B cell (primary cell): ENCODE measurements around the gene EIF3D. TPM values are rescaled to one million over a fixed set of nuclear protein-coding genes. Genes with fewer than 3 reads are reported as not detected.

Experiments used
- ATAC-seq: fragments of 200-7000 bp; cut with Tn5 transposase; one replicate; pipeline ENCODE4 v1.10.0; 2021; ENCODE audit warnings: low read depth, mild to moderate bottlenecking, moderate number of reproducible peaks, moderate library complexity
- CTCF ChIA-PET: fragments of 350-600 bp; sonication (Branson Sonifier 250); formaldehyde crosslinking; loops from one replicate; lab custom pipeline; 2021; ENCODE audit warnings: antibody characterized with exemption, inconsistent platforms; lab: Charles Lee
- POLR2A ChIA-PET: fragments of 350-600 bp; sonication (Branson Sonifier 250); formaldehyde crosslinking; loops from one replicate; lab custom pipeline; 2021; ENCODE audit warnings: antibody characterized with exemption; lab: Charles Lee
- DNase-seq: peaks from one replicate; pipeline ENCODE4 v3.0.0; 2013
- H2AFZ ChIP-seq: 2 replicates; pipeline ENCODE4 v1.6.1; 2012; ENCODE audit warnings: mild to moderate bottlenecking, low read depth, low read length; ENCODE audit not compliant: insufficient read depth, poor library complexity, severe bottlenecking
- H3K27ac ChIP-seq, 2 donors: 1 replicate in 1 of 2; 2 replicates in 1 of 2; pipeline ENCODE4 v1.5.1; 2012 to 2013; ENCODE audit warnings: low read length in 2 of 2, mild to moderate bottlenecking in 2 of 2, moderate library complexity in 1 of 2
- H3K27me3 ChIP-seq, 4 experiments: fragments of 200-600 bp in 1 of 4; sonication (generic) in 1 of 4; replicated peaks in 1 of 4; 1 replicate in 2 of 4; 2 replicates in 2 of 4; pipeline versions ENCODE4 v1.6.1 to v1.7.0; 2013 to 2016; ENCODE audit warnings: low read length in 3 of 4, mild to moderate bottlenecking in 2 of 4, mixed read lengths in 1 of 4, moderate library complexity in 1 of 4; ENCODE audit not compliant: insufficient read depth in 4 of 4, control insufficient read depth in 3 of 4; ENCODE audit errors: control extremely low read depth in 1 of 4
- H3K36me3 ChIP-seq, 2 experiments: replicated peaks in 1 of 2; 1 replicate in 1 of 2; 2 replicates in 1 of 2; pipeline versions ENCODE4 v1.6.1 to v1.7.1; 2013; ENCODE audit warnings: low read length in 1 of 2; ENCODE audit not compliant: insufficient read depth in 2 of 2, control insufficient read depth in 1 of 2; ENCODE audit errors: control extremely low read depth in 1 of 2, extremely low read depth in 1 of 2
- H3K4me1 ChIP-seq, 2 donors: fragments of 200-600 bp in 1 of 2; sonication (generic) in 1 of 2; 1 replicate in 1 of 2; 2 replicates in 1 of 2; pipeline versions ENCODE4 v1.5.1 to v1.6.1; 2013 to 2017; ENCODE audit warnings: low read length in 2 of 2; ENCODE audit not compliant: control insufficient read depth in 2 of 2, insufficient read depth in 2 of 2
- H3K4me2 ChIP-seq: replicated peaks from 2 replicates; pipeline ENCODE3; 2012; ENCODE audit warnings: mild to moderate bottlenecking, low read depth, low read length; ENCODE audit not compliant: poor library complexity, severe bottlenecking
- H3K4me3 ChIP-seq, 5 experiments: fragments of 200-600 bp in 1 of 5; sonication (generic) in 1 of 5; 1 replicate in 3 of 5; 2 replicates in 2 of 5; pipeline versions ENCODE4 v1.5.1 to v1.7.0; 2011 to 2016; ENCODE audit warnings: low read length in 4 of 5, mild to moderate bottlenecking in 4 of 5, low read depth in 2 of 5, control low read depth in 1 of 5, moderate library complexity in 1 of 5; ENCODE audit not compliant: insufficient read depth in 1 of 5; ENCODE audit errors: control extremely low read depth in 1 of 5, extremely low read depth in 1 of 5
- H3K79me2 ChIP-seq: fragments of 200-600 bp; sonication (generic); one replicate; pipeline ENCODE4 v1.6.0; 2016; ENCODE audit warnings: low read length; ENCODE audit not compliant: control insufficient read depth, insufficient read depth
- H3K9ac ChIP-seq: fragments of 200-600 bp; sonication (generic); 2 replicates; pipeline ENCODE4 v1.6.1; 2017; ENCODE audit warnings: mild to moderate bottlenecking, low read length, moderate library complexity
- H3K9me3 ChIP-seq, 3 donors: one replicate each; pipeline versions ENCODE4 v1.6.1 to v1.7.1; 2013; ENCODE audit warnings: low read length in 2 of 3; ENCODE audit not compliant: control insufficient read depth in 2 of 3, insufficient read depth in 1 of 3; ENCODE audit errors: control extremely low read depth in 1 of 3
- H4K20me1 ChIP-seq: 2 replicates; pipeline ENCODE4 v1.6.0; 2012; ENCODE audit warnings: mild to moderate bottlenecking, low read length; ENCODE audit not compliant: insufficient read depth, control insufficient read depth, poor library complexity, severe bottlenecking
- H3K27ac Mint-ChIP-seq: one replicate; pipeline ENCODE4 v1.8.0; 2021; ENCODE audit warnings: mixed read lengths
- H3K27me3 Mint-ChIP-seq: one replicate; pipeline ENCODE4 v1.8.0; 2021; ENCODE audit warnings: mixed read lengths
- H3K4me1 Mint-ChIP-seq: one replicate; pipeline ENCODE4 v1.8.0; 2021; ENCODE audit warnings: mixed read lengths
- H3K4me3 Mint-ChIP-seq: one replicate; pipeline ENCODE4 v1.8.0; 2021; ENCODE audit warnings: mixed read lengths
- H3K9me3 Mint-ChIP-seq: one replicate; pipeline ENCODE4 v1.8.0; 2022; ENCODE audit warnings: mixed read lengths; ENCODE audit not compliant: insufficient read depth
- EZH2 ChIP-seq: IDR thresholded peaks from 2 replicates; pipeline ENCODE4 v1.6.1; 2012; ENCODE audit warnings: borderline replicate concordance, low read depth, mild to moderate bottlenecking, moderate library complexity, low read length; ENCODE audit not compliant: insufficient read depth, poor library complexity, severe bottlenecking
- WGBS: methylation state at CpG from one replicate; pipeline ENCODE4 v1.1.5; 2013; ENCODE audit warnings: missing lambda C conversion rate; ENCODE audit not compliant: insufficient coverage; 5-methylcytosine and 5-hydroxymethylcytosine counted together
- intact Hi-C: fragments of 100-400 bp; cut with micrococcal nuclease; formaldehyde crosslinking; loops from one replicate; pipeline ENCODE4 v1.10.0; 2022
- polyA plus RNA-seq: library from polyadenylated mRNA; depleted of rRNA; stranded (reverse); fragments of >200 nt; gene quantifications from 2 replicates; pipeline ENCODE4 v1.2.3, GENCODE V29; 2012
- total RNA-seq, 2 donors: library from RNA; stranded (reverse); fragments of 120-200 nt in 1 of 2; gene quantifications; 1 replicate in 1 of 2; 2 replicates in 1 of 2; pipeline versions ENCODE4 v1.2.3 to v1.2.4, GENCODE V29; 2013 to 2022
- TF ChIP-seq, protein P1 (sequence below): fragments of 200-600 bp; IDR thresholded peaks from one replicate; pipeline ENCODE4 v1.8.0; 2022; ENCODE audit warnings: antibody characterized with exemption, mild to moderate bottlenecking

Gene EIF3D
- total and polyA plus RNA-seq, 2 donors (not counting 1 experiment from before 2014, with no cell fraction given), result 274 to 324 TPM

GRCh38 chr22:36497910-36498665 is 30.9 kb downstream of the EIF3D start:
- H3K4me3 ChIP-seq, result no peak overlapping the region
- Mint-ChIP-seq H3K4me3 (no peak overlapping the region), H3K27me3 (no peaks in the 10 kb centered on the region), H3K9me3 (no peaks in the 10 kb centered on the region), H3K4me1 (peaks cover 11% of the 10 kb centered on the region), H3K27ac (no peak overlapping the region)
- peaks cover 7 to 14% of the 10 kb centered on the region in 2 donors for H3K4me1 ChIP-seq
- intact Hi-C loops, result no loop called here
- H3K27ac ChIP-seq, result no peak overlapping the region
- WGBS, result 95% methylated on average over 20 of the region's 30 CpGs
- H4K20me1 ChIP-seq, result no peaks in the 10 kb centered on the region
- no peak overlapping the region for H3K9ac ChIP-seq
- no peak overlapping the region for H2AFZ ChIP-seq
- DNase-seq (no peak), ATAC-seq (no peak)
- no peak overlapping the region for H3K4me2 ChIP-seq
- no peaks in the 10 kb centered on the region for H3K27me3 ChIP-seq
- CTCF ChIA-PET, result interaction anchor here (5.2 kb wide), 1 partner anchor 12 kb away, joined by 16 read pairs; no protein-coding TSS in a partner anchor
- H3K36me3 ChIP-seq, result no peaks in the 10 kb centered on the region
- no peak for TF ChIP-seq EZH2
- TF ChIP-seq, protein P1, sequence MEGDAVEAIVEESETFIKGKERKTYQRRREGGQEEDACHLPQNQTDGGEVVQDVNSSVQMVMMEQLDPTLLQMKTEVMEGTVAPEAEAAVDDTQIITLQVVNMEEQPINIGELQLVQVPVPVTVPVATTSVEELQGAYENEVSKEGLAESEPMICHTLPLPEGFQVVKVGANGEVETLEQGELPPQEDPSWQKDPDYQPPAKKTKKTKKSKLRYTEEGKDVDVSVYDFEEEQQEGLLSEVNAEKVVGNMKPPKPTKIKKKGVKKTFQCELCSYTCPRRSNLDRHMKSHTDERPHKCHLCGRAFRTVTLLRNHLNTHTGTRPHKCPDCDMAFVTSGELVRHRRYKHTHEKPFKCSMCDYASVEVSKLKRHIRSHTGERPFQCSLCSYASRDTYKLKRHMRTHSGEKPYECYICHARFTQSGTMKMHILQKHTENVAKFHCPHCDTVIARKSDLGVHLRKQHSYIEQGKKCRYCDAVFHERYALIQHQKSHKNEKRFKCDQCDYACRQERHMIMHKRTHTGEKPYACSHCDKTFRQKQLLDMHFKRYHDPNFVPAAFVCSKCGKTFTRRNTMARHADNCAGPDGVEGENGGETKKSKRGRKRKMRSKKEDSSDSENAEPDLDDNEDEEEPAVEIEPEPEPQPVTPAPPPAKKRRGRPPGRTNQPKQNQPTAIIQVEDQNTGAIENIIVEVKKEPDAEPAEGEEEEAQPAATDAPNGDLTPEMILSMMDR, result no peak
- H3K79me2 ChIP-seq, result no peaks in the 10 kb centered on the region
- POLR2A ChIA-PET, result no interaction called here
- H3K9me3 ChIP-seq, result no peaks in the 10 kb centered on the region

GRCh38 chr22:36493690-36494110 is 35.3 kb downstream of the EIF3D start:
- H3K4me2 ChIP-seq, result peak overlapping the region; percentile 73
- H3K4me3 Mint-ChIP-seq, result peak overlapping the region; percentile 62
- POLR2A ChIA-PET, result interaction anchor here (0.6 to 2.4 kb wide), 4 partner anchors 12 to 216 kb away, joined by 3 to 12 read pairs (median 4); partner anchors contain the start of genes FOXRED2 and TXN2

More at GRCh38 chr22:36493690-36494110, 35.3 kb downstream of the EIF3D start:
- Mint-ChIP-seq H3K9me3 (no peaks in the 10 kb centered on the region), H3K27me3 (no peaks in the 10 kb centered on the region), H3K4me1 (peaks cover 24% of the 10 kb centered on the region), H3K27ac (peak overlapping the region; percentile 81)
- CTCF ChIA-PET, result interaction anchor here (1.3 to 29.7 kb wide), 6 partner anchors 10 to 311 kb away, joined by 3 to 607 read pairs (median 5); partner anchors contain the start of gene FOXRED2
- Histone ChIP-seq H4K20me1 (no peaks in the 10 kb centered on the region), H3K27ac (peak overlapping the region; percentile 34 to 72), H3K36me3 (no peaks in the 10 kb centered on the region), H2AFZ (peak overlapping the region; percentile 25), H3K4me1 (peaks cover 27 to 35% of the 10 kb centered on the region in 2 donors), H3K79me2 (no peaks in the 10 kb centered on the region), H3K27me3 (no peaks in the 10 kb centered on the region), H3K9me3 (no peaks in the 10 kb centered on the region), H3K4me3 (peak overlapping the region in 3 of 5 experiments; percentile 11 to 42 (median 26)), H3K9ac (peak overlapping the region; percentile 47)
- peak; percentile 88 for ATAC-seq
- no peak for TF ChIP-seq EZH2
- TF ChIP-seq, protein P1, result no peak
- intact Hi-C loops, result no loop called here
- WGBS, result 3% methylated on average over 12 of the region's 16 CpGs
- DNase-seq, result peak; percentile 92
